ENCODE results near the gene FREM2. TPM values are rescaled to one million over a fixed set of nuclear protein-coding genes. Genes with fewer than 3 reads are reported as not detected.

Gene FREM2
- total and polyA plus RNA-seq, 2 of the 13 experiments (the other 11 are each of a cell fraction or from before 2014, with no cell fraction given), result not detected

GRCh38 chr13:38824342-38824741 is 137.5 kb downstream of the FREM2 start:
- no peak overlapping the region for H3K27ac ChIP-seq (ENCODE audit: extremely low read length, insufficient read depth, low read length)

More at GRCh38 chr13:38824342-38824741, 137.5 kb downstream of the FREM2 start:
- Histone ChIP-seq H4K20me1 (ENCODE audit: insufficient read depth, low read length) (no peaks in the 10 kb centered on the region), H2AFZ (ENCODE audit: low read length) (no peak overlapping the region), H3K4me1 (ENCODE audit: insufficient read depth, low read length) (no peaks in the 10 kb centered on the region), H3K4me3 (replicated peaks in 1 of 3; ENCODE audit: insufficient read depth in 1 of 3, low read depth in 2 of 3, low read length in 3 of 3) (no peak overlapping the region), H3K4me2 (ENCODE audit: low read depth, low read length) (no peak overlapping the region), H3K9ac (ENCODE audit: insufficient read depth, low read depth, low read length) (no peak overlapping the region), H3K79me2 (ENCODE audit: insufficient read depth, low read length) (no peaks in the 10 kb centered on the region), H3K36me3 (replicated peaks in 1 of 2; ENCODE audit: control insufficient read depth in 1 of 2, insufficient read depth in 2 of 2, low read length in 2 of 2) (no peaks in the 10 kb centered on the region), H3K9me3 (ENCODE audit: low read length) (no peaks in the 10 kb centered on the region), H3K27me3 (ENCODE audit: control insufficient read depth in 1 of 2, insufficient read depth in 2 of 2, low read length in 2 of 2) (no peaks in the 10 kb centered on the region)
- in situ Hi-C loops (cut with HindIII; ENCODE audit: extremely low pct_ligation_motif_present, low pct_unique_long_range_greater_than_20kb) (no loop called here), intact Hi-C loops (cut with micrococcal nuclease; ENCODE audit: unreplicated experiment) (no loop called here)
- 3% methylated on average over 4 of the region's 4 CpGs for WGBS (ENCODE audit: low lambda C conversion rate)
- CTCF ChIA-PET (ENCODE audit: low intra/inter-chr PET ratio, low total read pairs), result no interaction called here
- ATAC-seq (no peak), DNase-seq (ENCODE audit: low spot score) (no peak), FAIRE-seq (no peak)
- TF ChIP-seq ZKSCAN5 (CRISPR knock-in tag; IDR thresholded peaks at IDR 0.05) (no peak), REXO4 (CRISPR knock-in tag; IDR thresholded peaks at IDR 0.05; ENCODE audit: borderline replicate concordance) (no peak), LCORL (IDR thresholded peaks at IDR 0.05) (no peak), LCORL (CRISPR knock-in tag; IDR thresholded peaks at IDR 0.05) (no peak), CBFB (CRISPR knock-in tag; IDR thresholded peaks at IDR 0.05) (no peak), ZNF441 (CRISPR knock-in tag; IDR thresholded peaks at IDR 0.05; ENCODE audit: borderline replicate concordance) (no peak), FOXO1 (CRISPR knock-in tag; IDR thresholded peaks at IDR 0.05) (no peak), TGIF2 (CRISPR knock-in tag; IDR thresholded peaks at IDR 0.05) (no peak), DR1 (CRISPR knock-in tag; IDR thresholded peaks at IDR 0.05) (no peak), ZNF496 (CRISPR knock-in tag; IDR thresholded peaks at IDR 0.05; ENCODE audit: insufficient replicate concordance) (no peak), ZNF713 (CRISPR knock-in tag; IDR thresholded peaks at IDR 0.05) (no peak), CBX5 (CRISPR knock-in tag; IDR thresholded peaks at IDR 0.05; ENCODE audit: borderline replicate concordance) (no peak), NCOA5 (CRISPR knock-in tag; IDR thresholded peaks at IDR 0.05) (no peak), AHDC1 (CRISPR knock-in tag; IDR thresholded peaks at IDR 0.05; ENCODE audit: borderline replicate concordance) (no peak)
- TF ChIP-seq, protein P1, sequence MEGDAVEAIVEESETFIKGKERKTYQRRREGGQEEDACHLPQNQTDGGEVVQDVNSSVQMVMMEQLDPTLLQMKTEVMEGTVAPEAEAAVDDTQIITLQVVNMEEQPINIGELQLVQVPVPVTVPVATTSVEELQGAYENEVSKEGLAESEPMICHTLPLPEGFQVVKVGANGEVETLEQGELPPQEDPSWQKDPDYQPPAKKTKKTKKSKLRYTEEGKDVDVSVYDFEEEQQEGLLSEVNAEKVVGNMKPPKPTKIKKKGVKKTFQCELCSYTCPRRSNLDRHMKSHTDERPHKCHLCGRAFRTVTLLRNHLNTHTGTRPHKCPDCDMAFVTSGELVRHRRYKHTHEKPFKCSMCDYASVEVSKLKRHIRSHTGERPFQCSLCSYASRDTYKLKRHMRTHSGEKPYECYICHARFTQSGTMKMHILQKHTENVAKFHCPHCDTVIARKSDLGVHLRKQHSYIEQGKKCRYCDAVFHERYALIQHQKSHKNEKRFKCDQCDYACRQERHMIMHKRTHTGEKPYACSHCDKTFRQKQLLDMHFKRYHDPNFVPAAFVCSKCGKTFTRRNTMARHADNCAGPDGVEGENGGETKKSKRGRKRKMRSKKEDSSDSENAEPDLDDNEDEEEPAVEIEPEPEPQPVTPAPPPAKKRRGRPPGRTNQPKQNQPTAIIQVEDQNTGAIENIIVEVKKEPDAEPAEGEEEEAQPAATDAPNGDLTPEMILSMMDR (CRISPR knock-in tag; IDR thresholded peaks at IDR 0.05), result no peak
- TF ChIP-seq, protein P2, sequence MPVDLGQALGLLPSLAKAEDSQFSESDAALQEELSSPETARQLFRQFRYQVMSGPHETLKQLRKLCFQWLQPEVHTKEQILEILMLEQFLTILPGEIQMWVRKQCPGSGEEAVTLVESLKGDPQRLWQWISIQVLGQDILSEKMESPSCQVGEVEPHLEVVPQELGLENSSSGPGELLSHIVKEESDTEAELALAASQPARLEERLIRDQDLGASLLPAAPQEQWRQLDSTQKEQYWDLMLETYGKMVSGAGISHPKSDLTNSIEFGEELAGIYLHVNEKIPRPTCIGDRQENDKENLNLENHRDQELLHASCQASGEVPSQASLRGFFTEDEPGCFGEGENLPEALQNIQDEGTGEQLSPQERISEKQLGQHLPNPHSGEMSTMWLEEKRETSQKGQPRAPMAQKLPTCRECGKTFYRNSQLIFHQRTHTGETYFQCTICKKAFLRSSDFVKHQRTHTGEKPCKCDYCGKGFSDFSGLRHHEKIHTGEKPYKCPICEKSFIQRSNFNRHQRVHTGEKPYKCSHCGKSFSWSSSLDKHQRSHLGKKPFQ (CRISPR knock-in tag; IDR thresholded peaks at IDR 0.05; ENCODE audit: insufficient replicate concordance), result no peak
- no TSS peak for BruUV-seq (replicated peaks)
- POLR2A ChIA-PET, result no interaction called here
